Measurements from ENCODE around the gene TPRKB.
"Not testable (repeated sequence)": the region's sequence is repeated elsewhere in the genome, so short reads cannot be mapped to it uniquely, and the experiment has no call there.

Gene TPRKB

DNA sequence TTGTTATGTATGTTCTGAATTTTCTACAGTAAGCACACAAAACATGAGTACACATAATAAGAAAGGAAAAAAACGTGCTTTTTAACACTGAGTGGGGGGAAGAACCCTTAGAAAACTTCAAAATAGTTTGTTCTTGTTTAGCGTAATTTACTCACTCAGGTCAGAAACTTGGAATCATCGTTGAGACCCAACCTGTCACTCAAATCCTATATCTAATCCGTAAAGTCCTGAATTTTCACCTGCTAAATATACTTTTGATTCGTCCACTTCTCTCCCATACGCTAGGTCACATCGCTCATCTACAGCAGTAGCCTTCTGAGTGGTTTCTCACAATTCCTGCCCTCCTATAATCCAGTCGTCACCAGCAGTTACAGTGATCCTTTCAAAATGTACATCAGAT lies 767 bp downstream of the TPRKB start:
- DNase-seq, result no peak

DNA sequence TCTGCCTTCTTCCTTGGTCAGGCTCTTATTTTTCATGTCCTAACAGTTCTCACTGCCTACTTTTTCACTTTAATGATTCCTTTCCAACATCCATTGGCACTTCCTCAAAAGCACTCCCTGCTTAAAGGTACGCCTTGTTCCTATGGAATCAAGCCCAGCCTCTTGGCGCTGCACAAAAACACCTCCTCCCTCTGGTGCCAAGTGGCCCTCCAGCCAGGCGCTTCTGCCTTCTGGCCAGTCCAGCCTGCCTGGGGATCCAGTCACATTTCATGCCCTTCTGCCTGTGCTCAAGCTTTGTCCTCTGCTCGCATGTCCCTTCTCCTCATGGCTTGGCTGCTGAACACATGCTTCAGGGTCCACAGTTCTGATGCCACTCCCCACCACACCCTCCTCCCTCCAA lies 6.3 kb downstream of the TPRKB start:
- DNase-seq, result no peak

DNA sequence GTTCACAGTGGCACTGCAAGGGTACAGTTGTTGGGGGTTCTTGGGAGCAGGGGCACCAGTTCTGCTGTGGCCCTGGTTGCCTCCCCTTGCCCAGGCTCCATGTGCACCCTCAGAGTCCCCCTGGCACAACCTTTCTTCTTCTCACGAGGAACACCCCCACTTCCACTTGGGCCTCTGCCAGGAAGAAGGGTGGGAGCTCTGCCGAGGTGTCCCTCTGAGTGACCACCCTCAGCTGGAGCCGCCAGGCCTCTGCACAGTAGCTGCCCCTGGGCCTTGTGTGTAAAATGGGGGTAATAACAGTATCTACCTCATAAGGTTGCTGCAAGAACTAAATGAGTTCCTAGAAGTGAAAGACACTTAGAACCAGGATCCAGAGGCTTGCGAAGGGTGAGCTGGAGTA lies 8.4 kb downstream of the TPRKB start:
- DNase-seq, result no peak

DNA sequence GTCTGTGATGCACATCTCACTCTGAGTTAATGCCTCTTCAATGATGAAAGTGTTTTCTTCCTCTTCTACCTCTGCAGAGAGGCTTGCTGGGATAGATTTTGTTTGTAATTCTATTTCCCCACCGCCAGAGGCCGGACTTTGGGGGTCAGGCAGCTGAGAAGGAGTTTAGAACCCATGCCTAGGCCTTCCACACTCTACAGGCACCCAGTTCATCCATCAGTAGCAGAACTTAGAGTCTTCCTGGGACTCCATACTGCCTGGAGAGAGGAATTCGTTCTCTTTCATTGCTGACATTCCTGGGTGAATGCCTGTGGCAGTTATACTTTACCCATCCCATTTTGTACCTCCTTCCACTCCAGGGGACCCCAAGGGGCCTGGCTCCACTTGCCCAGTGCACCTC lies 9.1 kb downstream of the TPRKB start:
- DNase-seq, result no peak

DNA sequence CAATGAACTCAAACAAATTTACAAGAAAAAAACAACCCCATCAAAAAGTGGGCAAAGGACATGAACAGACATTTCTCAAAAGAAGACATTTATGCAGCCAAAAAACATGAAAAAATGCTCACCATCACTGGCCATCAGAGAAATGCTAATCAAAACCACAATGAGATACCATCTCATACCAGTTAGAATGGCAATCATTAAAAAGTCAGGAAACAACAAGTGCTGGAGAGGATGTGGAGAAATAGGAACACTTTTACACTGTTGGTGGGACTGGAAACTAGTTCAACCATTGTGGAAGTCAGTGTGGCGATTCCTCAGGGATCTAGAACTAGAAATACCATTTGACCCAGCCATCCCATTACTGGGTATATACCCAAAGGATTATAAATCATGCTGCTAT lies 10.5 kb downstream of the TPRKB start:
- DNase-seq, result not testable (repeated sequence)

DNA sequence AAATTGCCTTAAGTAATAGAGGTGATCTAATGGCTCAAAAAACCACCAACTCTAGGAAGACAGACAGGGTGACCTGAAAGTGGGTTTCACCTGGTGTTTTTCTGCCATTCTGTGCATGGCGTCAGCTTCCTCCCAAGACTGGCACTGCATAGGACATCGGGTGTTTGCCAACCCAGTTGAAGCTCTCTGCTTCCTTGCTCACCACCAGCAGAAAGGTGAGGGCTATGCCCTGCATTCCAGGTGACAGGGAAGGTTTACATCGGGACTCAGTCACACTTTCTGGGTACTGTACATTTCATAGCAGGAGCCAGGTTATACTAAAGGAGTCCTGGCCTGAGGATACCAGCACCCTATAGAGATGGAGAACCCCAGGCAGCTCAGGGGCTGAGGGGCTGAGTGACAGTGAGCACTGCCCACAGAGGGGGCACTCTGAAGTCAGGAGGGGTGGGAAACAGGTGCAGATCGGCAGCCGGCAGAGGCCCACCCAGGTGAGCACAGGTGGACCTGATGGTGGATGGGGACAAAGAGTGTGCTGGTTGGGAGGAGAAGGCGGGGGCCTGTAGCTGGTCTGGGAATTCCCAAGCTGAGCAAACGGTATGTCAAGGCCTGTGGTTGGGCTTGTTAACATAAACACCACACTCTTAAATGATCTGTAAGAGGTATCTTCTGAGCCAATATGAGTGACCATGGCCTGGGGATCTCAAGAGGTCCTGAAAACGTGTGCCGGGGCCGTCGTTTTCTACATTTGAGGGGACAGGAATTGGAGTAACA lies 18.1 kb downstream of the TPRKB start:
- no peak for DNase-seq

DNA sequence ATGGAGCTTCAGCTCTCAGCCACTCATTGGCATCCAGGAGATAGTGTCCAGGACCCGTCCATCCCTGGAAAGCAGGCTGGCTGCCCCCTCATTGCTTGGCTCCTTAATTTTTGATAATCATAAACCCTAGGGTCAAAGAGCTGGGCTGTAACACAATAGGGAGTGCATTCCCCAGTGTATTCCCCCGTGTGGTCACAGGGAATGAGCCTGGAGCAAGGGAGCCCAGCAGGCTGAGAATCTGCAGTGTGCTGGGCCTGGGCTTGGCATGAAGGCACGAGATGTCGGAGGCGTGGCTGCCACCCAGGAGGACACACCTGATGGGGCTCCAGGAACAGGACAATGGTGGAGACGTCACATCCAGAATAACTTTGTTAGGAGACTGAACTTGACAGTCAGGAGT lies 18.7 kb downstream of the TPRKB start:
- no peak for DNase-seq

DNA sequence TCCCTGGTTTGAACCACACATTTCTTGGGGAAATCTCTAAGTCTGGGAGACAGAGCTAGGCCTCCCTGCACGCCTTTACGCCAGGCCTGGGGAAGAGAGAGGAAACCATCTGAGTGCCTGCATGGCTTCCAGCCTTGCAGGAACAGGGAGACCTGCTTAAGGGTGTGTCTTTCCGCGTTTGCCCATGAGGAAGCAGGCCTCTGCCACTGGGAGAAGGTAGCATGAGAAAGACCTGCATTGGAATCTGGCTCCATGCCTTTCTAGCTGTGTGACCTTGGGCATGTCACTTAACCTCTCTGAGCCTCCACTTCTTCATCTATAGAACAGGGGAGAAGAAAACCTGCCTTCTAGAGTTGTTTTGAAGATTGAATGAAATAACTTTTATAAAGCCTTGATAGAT lies 19.4 kb downstream of the TPRKB start:
- not testable (repeated sequence) for DNase-seq

DNA sequence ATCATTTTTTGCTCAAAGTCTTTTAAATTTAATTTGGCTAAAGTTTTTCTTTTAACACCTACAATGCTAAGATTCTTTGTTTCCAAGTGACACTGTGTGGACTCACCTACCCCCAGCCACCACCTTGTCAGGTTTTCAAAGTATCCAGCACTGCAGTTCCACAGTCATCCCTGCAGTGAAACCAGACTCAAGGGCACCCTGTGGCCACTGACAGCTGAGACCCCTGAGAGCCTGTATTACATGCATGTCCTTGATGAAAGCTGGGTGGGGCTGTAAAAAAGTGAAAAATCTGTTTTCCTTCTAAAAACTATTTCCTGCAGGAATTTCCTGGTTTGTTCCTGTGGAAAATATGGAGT lies 19.9 kb downstream of the TPRKB start:
- DNase-seq, result no peak

DNA sequence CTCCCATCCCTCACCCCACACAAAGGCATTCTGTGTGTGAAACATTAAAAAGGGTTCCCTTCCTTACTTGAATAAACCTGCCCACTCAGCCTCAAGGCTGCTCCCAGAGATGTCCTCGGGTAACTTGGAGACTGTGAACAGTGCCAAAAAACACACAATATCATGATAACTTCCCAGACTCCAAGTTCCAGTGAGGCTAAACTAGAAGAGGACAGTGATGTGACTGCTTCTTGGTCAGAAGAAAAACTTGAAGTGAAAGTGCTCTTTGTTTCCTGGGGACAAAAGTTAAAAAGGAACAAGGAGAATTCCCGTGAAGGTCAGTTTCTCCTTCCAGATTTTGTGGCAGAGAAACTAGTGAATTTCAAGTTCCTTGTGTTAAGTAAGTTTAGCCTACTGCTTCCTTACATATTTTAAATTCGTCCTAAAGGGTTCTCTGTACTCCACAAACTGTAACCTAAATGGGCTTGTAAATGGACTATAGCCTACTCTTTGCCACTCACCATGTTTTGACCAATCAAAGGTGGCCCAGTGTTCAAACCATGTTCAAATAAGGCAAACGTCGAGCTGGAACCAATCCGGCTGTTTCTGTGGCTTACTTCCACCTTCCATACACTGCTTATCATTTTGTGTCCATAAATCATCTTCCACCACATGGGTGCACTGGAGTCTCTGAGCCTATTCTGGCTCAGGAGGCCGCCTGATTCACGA lies 20.4 kb downstream of the TPRKB start:
- no peak for DNase-seq

DNA sequence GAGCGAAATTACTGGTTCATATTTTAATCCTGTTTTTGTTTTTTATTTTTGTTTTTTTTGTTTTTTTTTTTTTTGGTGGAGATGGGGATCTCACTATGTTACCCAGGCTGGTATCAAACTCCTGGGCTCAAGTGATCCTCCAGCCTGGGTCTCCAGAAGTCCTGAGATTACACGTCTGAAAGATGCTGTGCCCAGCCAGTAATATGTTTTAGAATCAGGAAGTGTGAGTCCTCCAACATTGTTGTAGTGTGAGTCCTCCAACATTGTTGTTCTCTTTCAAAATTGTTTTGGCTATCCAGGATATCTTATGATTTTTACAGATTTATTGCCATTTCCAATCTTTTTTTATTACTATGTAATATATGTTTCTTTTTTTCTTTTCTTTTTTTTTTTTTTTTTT lies 23.1 kb downstream of the TPRKB start:
- DNase-seq, result no peak

DNA sequence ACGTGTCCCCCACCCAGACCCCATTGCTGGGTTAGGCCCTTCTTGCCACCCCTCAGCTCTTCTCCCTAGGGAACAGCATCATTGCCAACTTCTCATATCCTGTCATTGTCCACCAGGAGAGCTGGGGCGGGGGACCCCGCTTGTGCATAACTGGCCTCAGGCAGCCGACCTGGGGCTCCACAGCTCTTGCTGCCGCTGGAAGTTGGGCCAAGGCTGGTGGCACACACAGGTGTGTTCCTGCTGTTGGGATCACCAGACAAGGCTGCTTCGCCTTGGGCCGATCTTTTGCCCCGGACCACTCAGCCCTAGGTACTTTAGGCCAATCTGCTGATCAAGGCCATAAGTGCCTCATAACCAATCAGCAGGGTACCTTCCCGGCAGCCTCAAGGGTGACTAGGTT lies 28.6 kb downstream of the TPRKB start:
- no peak for DNase-seq

DNA sequence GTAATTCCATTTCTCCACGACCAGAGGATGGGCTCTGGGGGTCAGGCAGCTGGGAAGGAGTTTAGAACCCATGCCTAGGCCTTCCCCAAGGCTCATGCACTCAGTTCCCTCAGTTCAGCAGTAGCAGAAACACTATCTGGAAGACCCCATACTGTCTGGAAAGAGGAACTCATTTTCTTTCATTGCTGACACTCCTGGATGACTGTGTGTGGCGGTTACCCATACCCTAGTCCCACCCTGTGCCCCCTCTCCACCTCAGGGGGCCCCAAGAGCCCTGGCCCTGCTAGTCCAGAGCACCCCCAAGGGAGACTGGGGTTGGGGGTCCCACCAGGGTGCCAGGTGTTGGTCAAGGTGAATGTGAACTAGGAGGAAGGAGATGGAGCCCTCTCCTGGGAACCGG lies 29.5 kb downstream of the TPRKB start:
- no peak for DNase-seq

DNA sequence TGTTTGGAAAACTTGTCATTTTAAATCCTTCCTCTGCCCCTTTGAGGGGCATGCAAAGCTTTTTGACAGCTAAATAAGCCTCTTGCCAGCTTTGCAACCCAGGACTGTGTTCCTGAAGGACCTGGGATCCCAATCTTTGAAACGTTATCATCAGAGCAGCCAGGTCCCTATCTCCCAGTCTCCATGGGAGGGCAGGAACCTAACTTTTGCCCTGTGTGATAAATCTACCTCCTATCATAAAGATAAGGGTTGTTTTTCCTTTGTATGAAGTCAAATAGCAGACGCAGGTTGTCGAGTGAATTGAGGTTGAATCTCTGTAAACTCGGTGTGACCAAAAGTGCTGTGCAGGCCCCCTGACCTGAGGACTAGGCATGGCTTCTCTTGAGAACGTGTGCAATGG lies 30.1 kb downstream of the TPRKB start:
- DNase-seq, result no peak

DNA sequence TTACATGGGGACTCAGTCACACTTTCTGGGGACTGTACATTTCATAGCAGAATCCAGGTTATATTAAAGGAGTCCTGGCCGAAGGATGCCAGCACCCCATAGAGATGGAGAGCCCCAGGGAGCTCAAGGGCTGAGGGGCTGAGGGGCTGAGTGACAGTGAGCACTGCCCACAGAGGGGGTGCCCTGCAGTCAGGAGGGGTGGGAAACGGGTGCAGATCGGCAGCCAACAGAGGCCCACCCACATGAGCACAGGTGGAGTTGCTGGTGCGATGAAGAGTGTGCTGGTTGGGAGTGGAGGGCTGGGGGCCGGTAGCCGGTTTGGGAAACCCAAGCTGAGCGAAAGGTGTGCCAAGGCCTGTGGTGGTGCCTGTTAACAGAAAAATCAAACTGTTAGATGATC lies 32.1 kb downstream of the TPRKB start:
- no peak for DNase-seq

DNA sequence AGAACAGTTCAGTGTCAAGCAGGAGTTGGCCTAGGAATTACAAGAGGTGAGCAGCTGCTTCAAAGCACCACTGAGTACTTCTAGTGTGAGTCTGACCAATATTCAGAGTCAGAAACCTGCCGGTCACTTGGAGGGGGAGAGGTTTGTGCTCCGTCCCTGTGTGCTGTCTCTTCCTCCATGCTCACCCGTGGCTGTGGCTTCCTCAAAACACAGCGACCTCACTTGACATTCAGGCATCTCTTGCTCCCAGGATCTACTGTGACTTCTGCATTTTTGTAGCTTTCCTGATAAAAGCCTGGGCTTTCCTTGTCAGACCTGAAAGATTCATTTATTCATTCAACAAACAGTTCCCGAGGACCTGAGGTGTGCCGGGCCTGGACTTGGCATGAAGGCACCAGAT lies 32.9 kb downstream of the TPRKB start:
- DNase-seq, result no peak

DNA sequence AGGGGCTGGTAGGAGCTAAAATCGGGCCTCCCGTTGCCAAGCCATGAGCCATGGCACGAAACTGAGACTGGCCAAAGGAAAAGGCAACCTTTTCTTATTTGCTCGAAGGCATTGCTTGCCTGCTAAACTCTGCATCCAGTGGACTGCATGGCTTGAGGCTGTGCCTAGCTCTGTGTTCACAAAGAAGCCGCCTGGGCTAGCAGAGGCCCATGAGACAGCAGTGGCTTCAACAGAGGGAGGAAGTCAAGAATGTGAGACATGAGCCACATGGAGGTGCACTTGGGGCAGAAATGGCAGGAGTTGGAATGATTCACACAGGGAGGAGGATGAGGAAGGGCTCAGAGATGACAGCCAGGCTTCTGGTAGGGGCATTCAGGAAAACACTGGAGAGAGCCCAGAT lies 33.5 kb downstream of the TPRKB start:
- DNase-seq, result no peak

DNA sequence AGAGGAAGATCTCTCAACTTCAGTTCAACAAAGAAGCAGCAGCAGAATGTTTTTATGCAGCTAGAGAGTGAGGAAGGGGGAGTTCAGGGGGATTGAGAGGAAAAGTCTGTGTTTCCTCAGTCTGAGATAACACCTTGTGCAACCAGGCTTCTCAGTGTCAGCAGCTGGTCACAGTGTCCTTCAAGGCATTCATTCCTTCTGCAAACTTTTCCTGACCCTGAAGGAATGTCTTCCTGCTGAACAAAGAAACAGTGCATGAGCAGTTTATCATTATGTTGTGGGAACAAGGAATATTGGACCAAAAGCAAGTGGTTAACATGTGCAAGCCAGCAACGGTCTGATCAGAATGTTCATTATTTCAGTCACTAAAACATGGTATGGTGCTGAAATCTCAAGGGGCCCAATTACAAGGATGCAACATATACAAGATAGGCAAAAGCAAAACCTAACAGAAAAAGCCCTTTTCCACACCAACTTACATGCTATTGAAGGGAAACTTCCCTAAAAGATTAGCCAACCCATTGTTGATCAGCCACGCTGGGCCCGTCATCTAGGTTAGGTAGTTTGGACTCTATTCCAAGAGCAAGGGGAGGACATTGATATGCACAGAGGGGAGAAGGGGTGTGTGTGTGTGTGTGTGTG lies 34.2 kb downstream of the TPRKB start:
- DNase-seq, result not testable (repeated sequence)

DNA sequence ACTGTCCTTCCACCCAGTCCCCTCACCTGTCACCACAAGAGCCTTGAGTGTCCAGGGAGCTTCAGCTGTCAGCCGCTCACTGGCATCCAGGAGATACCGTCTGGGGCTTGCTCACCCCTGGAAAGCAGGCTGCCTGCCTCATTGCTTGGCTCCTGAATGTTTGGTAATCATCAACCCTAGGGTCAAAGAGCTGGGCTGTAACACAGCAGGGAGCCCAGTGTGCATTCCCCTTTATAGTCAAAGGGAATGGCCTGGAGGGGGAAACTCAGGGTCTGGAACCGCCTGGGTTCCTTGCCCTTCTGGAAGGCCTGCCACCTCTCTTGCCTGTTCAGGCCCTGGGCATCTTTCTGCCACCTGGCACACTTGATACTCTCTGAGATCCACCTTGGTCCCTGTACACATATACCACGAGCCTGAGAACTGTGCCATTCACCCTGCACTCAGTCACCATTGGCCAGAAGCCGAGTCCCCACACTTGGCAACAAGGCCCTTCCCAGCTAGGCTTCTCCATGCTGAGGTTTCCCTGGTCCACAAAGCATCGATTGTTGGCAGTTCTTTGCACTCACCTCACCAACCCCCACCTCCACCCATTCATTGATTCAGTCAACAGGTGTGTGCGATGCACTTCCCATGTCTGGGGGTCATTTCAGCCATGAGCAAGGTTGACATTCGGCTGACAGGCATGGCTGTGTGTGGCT lies 35.0 kb downstream of the TPRKB start:
- no peak for DNase-seq

DNA sequence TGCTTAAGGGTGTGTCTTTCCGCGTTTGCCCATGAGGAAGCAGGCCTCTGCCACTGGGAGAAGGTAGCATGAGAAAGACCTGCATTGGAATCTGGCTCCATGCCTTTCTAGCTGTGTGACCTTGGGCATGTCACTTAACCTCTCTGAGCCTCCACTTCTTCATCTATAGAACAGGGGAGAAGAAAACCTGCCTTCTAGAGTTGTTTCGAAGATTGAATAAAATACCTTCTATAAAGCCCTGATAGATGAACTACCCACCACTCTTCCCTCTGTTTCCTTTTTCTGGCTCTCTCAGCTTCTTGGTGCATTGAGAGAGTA lies 35.7 kb downstream of the TPRKB start:
- not testable (repeated sequence) for DNase-seq

DNA sequence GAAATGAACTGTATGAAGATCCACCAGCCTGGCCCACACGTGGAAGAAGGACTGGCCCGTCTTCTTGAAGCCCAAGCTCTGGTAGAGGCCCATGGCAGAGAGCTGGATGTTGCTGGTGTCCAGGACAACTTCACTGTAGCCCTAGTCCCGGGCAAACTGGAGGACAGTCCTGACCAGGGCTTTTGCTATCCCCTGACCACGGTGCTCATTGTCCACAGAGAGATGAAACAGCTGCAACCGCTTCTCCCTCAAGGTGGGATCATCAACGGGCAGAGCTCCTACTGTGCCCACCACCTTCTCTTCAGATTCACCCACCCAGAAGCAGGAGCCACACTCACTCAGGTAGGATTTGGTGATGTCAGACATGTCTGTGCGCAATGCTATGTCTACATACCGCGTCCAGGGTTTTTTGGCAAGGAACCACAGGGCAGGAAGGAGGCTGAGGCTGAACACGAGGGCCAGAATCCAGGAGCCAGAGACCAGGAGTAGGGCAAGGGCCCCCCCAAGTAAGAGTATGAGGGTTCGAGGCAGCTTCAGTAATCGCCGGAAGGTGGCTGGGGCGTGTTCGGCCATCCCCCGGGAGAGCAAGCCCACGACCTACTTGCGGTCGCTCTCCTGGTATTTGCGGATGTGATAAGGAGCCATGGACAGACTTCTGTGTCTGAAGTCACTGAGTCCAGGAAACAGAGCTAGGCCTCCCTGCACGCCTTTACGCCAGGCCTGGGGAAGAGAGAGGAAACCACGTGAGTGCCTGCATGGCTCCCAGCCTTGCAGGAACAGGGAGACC lies 36.3 kb downstream of the TPRKB start:
- no peak for DNase-seq

DNA sequence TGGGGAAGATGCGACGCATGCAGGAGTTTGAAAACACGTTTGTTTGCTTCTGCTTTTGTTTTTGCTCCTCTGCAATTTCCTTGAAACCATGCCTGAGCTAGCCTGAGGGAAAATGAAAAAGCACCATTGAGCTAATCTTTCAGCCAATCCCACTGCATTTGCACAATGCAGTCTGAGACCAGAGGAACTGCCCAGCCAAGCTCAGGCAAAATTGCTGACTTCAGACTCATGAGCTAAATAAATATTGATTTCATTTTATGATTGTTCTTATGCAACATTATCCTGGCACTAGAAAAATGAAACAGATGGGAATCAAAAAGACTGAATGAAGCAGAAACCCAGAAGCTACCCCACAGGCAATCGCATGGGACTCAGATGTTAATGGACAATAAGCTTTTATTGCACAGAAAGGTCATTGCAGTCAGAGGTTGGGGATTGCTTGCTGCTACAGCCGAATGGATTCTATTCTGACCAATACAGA lies 37.0 kb downstream of the TPRKB start:
- no peak for DNase-seq

DNA sequence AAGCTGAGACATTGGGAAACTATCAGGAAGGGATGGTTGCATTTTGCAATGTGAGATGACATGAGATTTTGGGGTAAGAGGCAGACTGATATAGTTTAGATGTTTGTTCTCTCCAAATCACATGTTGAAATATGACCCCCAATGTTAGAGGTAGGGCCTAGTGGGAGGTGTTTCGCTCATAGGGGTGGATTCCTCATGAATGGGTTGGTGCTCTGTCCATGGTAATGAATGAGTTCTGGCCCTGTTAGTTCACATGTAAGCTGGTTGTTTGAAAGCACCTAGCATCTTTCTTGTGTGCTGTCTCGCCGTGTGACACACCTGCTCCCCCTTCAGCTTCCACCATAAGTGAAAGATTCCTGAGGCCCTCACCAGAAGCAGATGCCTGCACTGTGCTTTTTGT lies 37.7 kb downstream of the TPRKB start:
- DNase-seq, result no peak

Data from NCI-H1092 (cell line).